GM12878 (cell line): ENCODE results near the gene DUSP14. TPM values are rescaled to one million over a fixed set of nuclear protein-coding genes. Genes with fewer than 3 reads are reported as not detected.

Experiments
- ATAC-seq: fragments of 200-7000 bp; cut with Tn5 transposase; 3 replicates; pipeline ENCODE4 v1.9.1; 2020; ENCODE audit warnings: mild to moderate bottlenecking, moderate library complexity
- BruUV-seq: library from RNA; stranded (reverse); fragments of 400-500 nt; replicated peaks from 2 replicates; lab custom pipeline; 2021; lab: Mats Ljungman, UMichigan
- CTCF ChIA-PET: fragments of 300-600 bp; sonication (Branson Sonifier 250); formaldehyde crosslinking; extraction: SDS; loops from one replicate; lab custom pipeline; 2021; ENCODE audit warnings: inconsistent platforms; lab: Yijun Ruan, JAX
- POLR2A ChIA-PET: fragments of 350-600 bp; formaldehyde crosslinking; extraction: SDS; loops from one replicate; lab custom pipeline; 2021; ENCODE audit warnings: inconsistent platforms; lab: Charles Lee
- RAD21 ChIA-PET: fragments of 300-600 bp; sonication (Branson Sonifier 250); formaldehyde crosslinking; loops from one replicate; lab custom pipeline; 2023; ENCODE audit warnings: antibody characterized with exemption; ENCODE audit not compliant: unreplicated experiment; lab: Charles Lee
- SMC1A ChIA-PET: fragments of 300-600 bp; sonication (Branson Sonifier 250); formaldehyde crosslinking; loops from one replicate; lab custom pipeline; 2023; ENCODE audit not compliant: unreplicated experiment, uncharacterized antibody; lab: Charles Lee
- DNase-seq: peaks from one replicate; pipeline ENCODE4 v3.0.0-alpha.2; 2011; ENCODE audit warnings: low read depth, low spot score
- FAIRE-seq: peaks from 3 replicates; lab custom pipeline; 2011; peaks lifted over from hg19 to GRCh38; lab: Jason Lieb, UNC
- H2AFZ ChIP-seq: 2 replicates; pipeline ENCODE4 v1.6.0; 2011; ENCODE audit warnings: low read depth, low read length, control low read depth; ENCODE audit not compliant: control insufficient read depth
- H3K27ac ChIP-seq: 2 replicates; pipeline ENCODE4 v1.5.1; 2011; ENCODE audit warnings: control low read depth; ENCODE audit not compliant: control insufficient read depth, insufficient read depth
- H3K27me3 ChIP-seq, 2 experiments: replicated peaks in 1 of 2; 2 replicates each; pipeline versions ENCODE4 v1.6.0 to v1.6.1; 2011; ENCODE audit warnings: low read length in 1 of 2; ENCODE audit not compliant: control insufficient read depth in 2 of 2, insufficient read depth in 2 of 2
- H3K36me3 ChIP-seq, 2 experiments: 2 replicates each; pipeline ENCODE4 v1.5.1; 2011; ENCODE audit warnings: low read length in 1 of 2; ENCODE audit not compliant: control insufficient read depth in 2 of 2, insufficient read depth in 2 of 2
- H3K4me1 ChIP-seq: 2 replicates; pipeline ENCODE4 v1.6.1; 2011; ENCODE audit warnings: mild to moderate bottlenecking, low read length, moderate library complexity, mixed read lengths; ENCODE audit not compliant: control insufficient read depth, insufficient read depth
- H3K4me2 ChIP-seq: 2 replicates; pipeline ENCODE4 v1.6.0; 2011; ENCODE audit warnings: control low read depth; ENCODE audit not compliant: control insufficient read depth, insufficient read depth
- H3K4me3 ChIP-seq: fragments of 200-600 bp; sonication (generic); 2 replicates; pipeline ENCODE4 v1.5.1; 2016
- H3K79me2 ChIP-seq: 2 replicates; pipeline ENCODE4 v1.6.0; 2011; ENCODE audit warnings: low read length; ENCODE audit not compliant: control insufficient read depth, insufficient read depth
- H3K9ac ChIP-seq: 2 replicates; pipeline ENCODE4 v1.8.0; 2011; ENCODE audit warnings: low read length, control low read depth, mixed read lengths; ENCODE audit not compliant: control insufficient read depth, insufficient read depth
- H3K9me3 ChIP-seq: replicated peaks from 3 replicates; pipeline ENCODE4 v1.5.1; 2011; ENCODE audit warnings: mild to moderate bottlenecking, low read length; ENCODE audit not compliant: control insufficient read depth, insufficient read depth
- H4K20me1 ChIP-seq: 2 replicates; pipeline ENCODE4 v1.6.0; 2011; ENCODE audit not compliant: control insufficient read depth, insufficient read depth
- BCL11A ChIP-seq: IDR thresholded peaks from 2 replicates; pipeline ENCODE4 v1.6.1; 2011; ENCODE audit warnings: low read depth, low read length
- BHLHE40 ChIP-seq, 2 experiments: fragments of 450-650 bp in 1 of 2; IDR thresholded peaks; 2 replicates each; pipeline ENCODE4 v1.6.1; 2011 to 2017; ENCODE audit warnings: low read depth in 2 of 2, borderline replicate concordance in 1 of 2, improper control_type of control experiment in 1 of 2, low read length in 1 of 2, mild to moderate bottlenecking in 1 of 2
- CHD2 ChIP-seq: IDR thresholded peaks from 2 replicates; pipeline ENCODE4 v1.6.1; 2011; ENCODE audit warnings: low read depth, low read length, improper control_type of control experiment, borderline replicate concordance
- EED ChIP-seq: sonication (generic); IDR thresholded peaks from 2 replicates; pipeline ENCODE4 v1.6.1; 2016; ENCODE audit warnings: antibody characterized with exemption, low read depth
- FOS ChIP-seq: IDR thresholded peaks from 3 replicates; pipeline ENCODE4 v1.6.1; 2011; ENCODE audit warnings: borderline replicate concordance; ENCODE audit not compliant: insufficient read length; ENCODE audit errors: extremely low read depth
- IKZF1 ChIP-seq: fragments of 450-650 bp; conservative IDR thresholded peaks from 2 replicates; pipeline ENCODE4 v1.6.1; 2017; ENCODE audit warnings: antibody characterized with exemption, mild to moderate bottlenecking
- KLF5 ChIP-seq: fragments of 450-650 bp; IDR thresholded peaks from 2 replicates; pipeline ENCODE4 v1.6.1; 2014; ENCODE audit warnings: mild to moderate bottlenecking; ENCODE audit not compliant: partially characterized antibody
- MXI1 ChIP-seq: fragments of 150-350 bp; IDR thresholded peaks from 2 replicates; pipeline ENCODE4 v1.6.1; 2011; ENCODE audit warnings: low read depth, mild to moderate bottlenecking, inconsistent platforms, low read length, improper control_type of control experiment
- NFXL1 ChIP-seq: fragments of 450-650 bp; IDR thresholded peaks from 2 replicates; pipeline ENCODE4 v1.6.1; 2017; ENCODE audit warnings: antibody characterized with exemption, mild to moderate bottlenecking, borderline replicate concordance
- PRDM15 ChIP-seq: fragments of 450-650 bp; formaldehyde crosslinking; IDR thresholded peaks from 2 replicates; pipeline ENCODE4 v1.4.0; 2020; ENCODE audit warnings: mild to moderate bottlenecking, moderate library complexity
- RAD21 ChIP-seq: IDR thresholded peaks from 2 replicates; pipeline ENCODE4 v1.6.1; 2011; ENCODE audit warnings: mild to moderate bottlenecking, low read depth, low read length, moderate library complexity; ENCODE audit not compliant: insufficient read depth
- SP1 ChIP-seq: IDR thresholded peaks from one replicate; pipeline ENCODE4 v1.6.1; 2011; ENCODE audit warnings: low read depth, low read length
- TCF7 ChIP-seq: IDR thresholded peaks from 2 replicates; pipeline ENCODE4 v1.6.1; 2014; ENCODE audit warnings: antibody characterized with exemption, borderline replicate concordance
- WRNIP1 ChIP-seq: IDR thresholded peaks from 2 replicates; pipeline ENCODE4 v1.6.1; 2011; ENCODE audit warnings: low read depth, low read length, improper control_type of control experiment, borderline replicate concordance
- YY1 ChIP-seq: IDR thresholded peaks from 2 replicates; pipeline ENCODE4 v1.6.1; 2011; ENCODE audit warnings: low read depth, mild to moderate bottlenecking, low read length
- WGBS: methylation state at CpG from one replicate; pipeline ENCODE4 v1.1.6; 2016; ENCODE audit warnings: low lambda C conversion rate; ENCODE audit not compliant: insufficient replicate concordance, insufficient coverage; ENCODE audit errors: missing lambda C conversion rate; 5-methylcytosine and 5-hydroxymethylcytosine counted together
- in situ Hi-C: fragments of 300-500 bp; cut with MboI; formaldehyde crosslinking; loops from 9 replicates; pipeline ENCODE4 v1.14.3; 2018; ENCODE audit warnings: mixed read lengths
- intact Hi-C: fragments of 100-400 bp; cut with micrococcal nuclease; formaldehyde crosslinking; loops from one replicate; pipeline ENCODE4 v1.14.2; 2022; ENCODE audit not compliant: unreplicated experiment
- polyA plus RNA-seq, 11 experiments: library from polyadenylated mRNA; depleted of rRNA in 4 of 11; unstranded in 6 of 11; stranded (reverse) in 5 of 11; fragments of >200 nt; fragmentation: Nextera tagmentation in 4 of 11; fragmentation: Illumina TruSeq in 1 of 11; extraction: Ambion mirVana in 4 of 11; extraction: Trizol in 1 of 11; gene quantifications; 1 replicate in 1 of 11; 2 replicates in 10 of 11; pipeline versions ENCODE4 v1.2.1 to v1.2.3, GENCODE V29; 2011 to 2016; ENCODE audit warnings: inconsistent platforms in 2 of 11, missing spikeins in 2 of 11, low read depth in 1 of 11
- total RNA-seq, 4 experiments: library from RNA; depleted of rRNA in 3 of 4; stranded (reverse); fragments of >200 nt in 3 of 4; fragmentation: Illumina TruSeq in 1 of 4; extraction: Trizol in 1 of 4; gene quantifications; 2 replicates each; pipeline versions ENCODE4 v1.2.1 to v1.2.3, GENCODE V29; 2013 to 2021
- TF ChIP-seq, protein P1 (sequence below): fragments of 450-650 bp; IDR thresholded peaks from 2 replicates; pipeline ENCODE4 v1.6.1; 2017; ENCODE audit warnings: borderline replicate concordance
- TF ChIP-seq, protein P2 (sequence below): IDR thresholded peaks from 2 replicates; pipeline ENCODE4 v1.6.1; 2011; ENCODE audit warnings: low read depth, low read length, improper control_type of control experiment, borderline replicate concordance

The DUSP14 gene
- total and polyA plus RNA-seq, 10 of the 15 experiments (the other 5 are each of a cell fraction or from before 2014, with no cell fraction given) = 14.5 to 36.5 (median 24.4) TPM

- no peak overlapping the region for H3K27ac ChIP-seq
- H3K4me2 ChIP-seq = no peak overlapping the region
- FAIRE-seq (no peak), DNase-seq (no peak), ATAC-seq (no peak)
- no peaks in the 10 kb centered on the region for H3K4me1 ChIP-seq
- no peak overlapping the region for H3K4me3 ChIP-seq
- in situ Hi-C loops = loop anchor here (25.0 kb wide), 1 partner anchor 885 kb away; no protein-coding TSS in a partner anchor
- ChIA-PET RAD21 (no interaction called here), CTCF (interaction anchor here (1.1 kb wide), 1 partner anchor 129 kb away, joined by 4 read pairs; no protein-coding TSS in a partner anchor), POLR2A (interaction anchor here (0.7 kb wide), 1 partner anchor 25 kb away, joined by 3 read pairs; no protein-coding TSS in a partner anchor), SMC1A (interaction anchor here (1.0 kb wide), 1 partner anchor 129 kb away, joined by 3 read pairs; no protein-coding TSS in a partner anchor)
- no peaks in the 10 kb centered on the region for H3K9me3 ChIP-seq
- H4K20me1 ChIP-seq = no peaks in the 10 kb centered on the region
- WGBS = 89% methylated on average over 10 of the region's 10 CpGs
- no peak overlapping the region for H3K9ac ChIP-seq
- no TSS peak for BruUV-seq
- no peaks in the 10 kb centered on the region for H3K27me3 ChIP-seq
- H3K79me2 ChIP-seq = no peaks in the 10 kb centered on the region; the same call in 1 of the 2 replicates
- no peaks in the 10 kb centered on the region; a peak in 1 of 4 replicates for H3K36me3 ChIP-seq
- no peak overlapping the region for H2AFZ ChIP-seq
- intact Hi-C loops = no loop called here
- no peak for TF ChIP-seq FOS
- no peak for TF ChIP-seq TCF7
- TF ChIP-seq WRNIP1 = no peak
- no peak for TF ChIP-seq BCL11A
- TF ChIP-seq BHLHE40 (IDR thresholded peaks at IDR 0.05; ENCODE audit: borderline replicate concordance in 1 of 2, low read depth in 2 of 2, low read length in 1 of 2) = no peak
- TF ChIP-seq SP1 = no peak
- no peak for TF ChIP-seq PRDM15 (CRISPR knock-in tag)
- TF ChIP-seq NFXL1 = no peak
- TF ChIP-seq, protein P1, sequence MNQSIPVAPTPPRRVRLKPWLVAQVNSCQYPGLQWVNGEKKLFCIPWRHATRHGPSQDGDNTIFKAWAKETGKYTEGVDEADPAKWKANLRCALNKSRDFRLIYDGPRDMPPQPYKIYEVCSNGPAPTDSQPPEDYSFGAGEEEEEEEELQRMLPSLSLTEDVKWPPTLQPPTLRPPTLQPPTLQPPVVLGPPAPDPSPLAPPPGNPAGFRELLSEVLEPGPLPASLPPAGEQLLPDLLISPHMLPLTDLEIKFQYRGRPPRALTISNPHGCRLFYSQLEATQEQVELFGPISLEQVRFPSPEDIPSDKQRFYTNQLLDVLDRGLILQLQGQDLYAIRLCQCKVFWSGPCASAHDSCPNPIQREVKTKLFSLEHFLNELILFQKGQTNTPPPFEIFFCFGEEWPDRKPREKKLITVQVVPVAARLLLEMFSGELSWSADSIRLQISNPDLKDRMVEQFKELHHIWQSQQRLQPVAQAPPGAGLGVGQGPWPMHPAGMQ = no peak
- TF ChIP-seq IKZF1 = no peak
- no peak for TF ChIP-seq KLF5
- no peak for TF ChIP-seq MXI1
- TF ChIP-seq, protein P2, sequence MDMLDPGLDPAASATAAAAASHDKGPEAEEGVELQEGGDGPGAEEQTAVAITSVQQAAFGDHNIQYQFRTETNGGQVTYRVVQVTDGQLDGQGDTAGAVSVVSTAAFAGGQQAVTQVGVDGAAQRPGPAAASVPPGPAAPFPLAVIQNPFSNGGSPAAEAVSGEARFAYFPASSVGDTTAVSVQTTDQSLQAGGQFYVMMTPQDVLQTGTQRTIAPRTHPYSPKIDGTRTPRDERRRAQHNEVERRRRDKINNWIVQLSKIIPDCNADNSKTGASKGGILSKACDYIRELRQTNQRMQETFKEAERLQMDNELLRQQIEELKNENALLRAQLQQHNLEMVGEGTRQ = no peak
- no peak for TF ChIP-seq RAD21
- TF ChIP-seq YY1 = no peak
- no peak for TF ChIP-seq CHD2
- no peak for TF ChIP-seq EED
These were observed 12.6 kb downstream of the DUSP14 start for GRCh38 chr17:37502009-37502936.
